Measurements from ENCODE around the gene ABI3BP. TPM values are rescaled to one million over a fixed set of nuclear protein-coding genes. Genes with fewer than 3 reads are reported as not detected.

The ABI3BP gene
- polyA plus RNA-seq, 3 donors = not detected

DNA sequence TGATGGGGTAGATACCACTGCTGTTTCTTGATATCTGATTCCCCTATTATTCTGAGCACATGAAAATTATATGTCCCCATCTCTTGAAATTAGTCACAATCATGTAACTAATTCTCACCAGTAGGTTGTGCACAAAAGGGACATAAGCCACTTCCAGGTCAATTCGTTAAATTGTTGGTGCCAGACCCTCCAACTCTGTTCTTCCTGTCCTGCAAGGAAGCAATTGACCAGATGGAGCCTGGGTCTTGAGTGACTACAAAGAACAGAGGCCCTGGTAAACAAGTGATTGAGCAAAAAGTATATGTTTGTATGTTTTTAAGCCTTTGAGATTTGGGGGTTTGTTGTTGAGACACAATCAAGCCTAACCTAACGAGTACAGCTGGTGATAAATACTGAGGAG, 36.9 kb downstream of the ABI3BP start:
- no peak overlapping the region for H3K4me3 Mint-ChIP-seq
- Histone ChIP-seq H4K20me1 (ENCODE audit: insufficient read depth, low read length) (no peaks in the 10 kb centered on the region), H3K79me2 (ENCODE audit: insufficient read depth, low read length) (no peaks in the 10 kb centered on the region), H3K4me3 (replicated peaks in 1 of 3; ENCODE audit: low read depth in 2 of 3, low read length in 3 of 3) (no peak overlapping the region), H3K36me3 (replicated peaks in 1 of 2; ENCODE audit: control insufficient read depth in 1 of 2, insufficient read depth in 2 of 2, low read length in 2 of 2) (no peaks in the 10 kb centered on the region), H3K9ac (ENCODE audit: insufficient read depth, low read length, poor library complexity, severe bottlenecking) (no peak overlapping the region), H3K9me3 (replicated peaks in 1 of 2; ENCODE audit: control insufficient read depth in 1 of 2, insufficient read depth in 1 of 2, low read length in 2 of 2) (peaks cover 0 to 7% of the 10 kb centered on the region in 2 donors), H3K27ac (ENCODE audit: low read depth in 1 of 2, low read length in 2 of 2) (no peak overlapping the region), H3K4me2 (replicated peaks; ENCODE audit: extremely low read depth, low read length, poor library complexity, severe bottlenecking) (no peak overlapping the region), H2AFZ (ENCODE audit: insufficient read depth, low read depth, low read length, poor library complexity, severe bottlenecking) (no peak overlapping the region), H3K27me3 (ENCODE audit: control insufficient read depth in 2 of 2, insufficient read depth in 2 of 2, low read length in 2 of 2) (no peaks in the 10 kb centered on the region), H3K4me1 (ENCODE audit: control insufficient read depth in 1 of 2, insufficient read depth in 2 of 2, low read length in 2 of 2) (no peaks in the 10 kb centered on the region)
- H3K9me3 Mint-ChIP-seq = peaks cover 2 to 14% (median 7%) of the 10 kb centered on the region in 7 donors
- DNase-seq = no peak
- intact Hi-C loops (cut with micrococcal nuclease) = no loop called here
- 86% methylated on average over 2 of the region's 2 CpGs for WGBS (ENCODE audit: insufficient coverage)
- TF ChIP-seq, protein P1, sequence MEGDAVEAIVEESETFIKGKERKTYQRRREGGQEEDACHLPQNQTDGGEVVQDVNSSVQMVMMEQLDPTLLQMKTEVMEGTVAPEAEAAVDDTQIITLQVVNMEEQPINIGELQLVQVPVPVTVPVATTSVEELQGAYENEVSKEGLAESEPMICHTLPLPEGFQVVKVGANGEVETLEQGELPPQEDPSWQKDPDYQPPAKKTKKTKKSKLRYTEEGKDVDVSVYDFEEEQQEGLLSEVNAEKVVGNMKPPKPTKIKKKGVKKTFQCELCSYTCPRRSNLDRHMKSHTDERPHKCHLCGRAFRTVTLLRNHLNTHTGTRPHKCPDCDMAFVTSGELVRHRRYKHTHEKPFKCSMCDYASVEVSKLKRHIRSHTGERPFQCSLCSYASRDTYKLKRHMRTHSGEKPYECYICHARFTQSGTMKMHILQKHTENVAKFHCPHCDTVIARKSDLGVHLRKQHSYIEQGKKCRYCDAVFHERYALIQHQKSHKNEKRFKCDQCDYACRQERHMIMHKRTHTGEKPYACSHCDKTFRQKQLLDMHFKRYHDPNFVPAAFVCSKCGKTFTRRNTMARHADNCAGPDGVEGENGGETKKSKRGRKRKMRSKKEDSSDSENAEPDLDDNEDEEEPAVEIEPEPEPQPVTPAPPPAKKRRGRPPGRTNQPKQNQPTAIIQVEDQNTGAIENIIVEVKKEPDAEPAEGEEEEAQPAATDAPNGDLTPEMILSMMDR (IDR thresholded peaks at IDR 0.05) = no peak
- H3K36me3 Mint-ChIP-seq = no peaks in the 10 kb centered on the region
- no peak overlapping the region for H3K27ac Mint-ChIP-seq
- H3K4me1 Mint-ChIP-seq = no peaks in the 10 kb centered on the region
- H3K27me3 Mint-ChIP-seq (ENCODE audit: low read depth in 3 of 3) = no peaks in the 10 kb centered on the region

DNA sequence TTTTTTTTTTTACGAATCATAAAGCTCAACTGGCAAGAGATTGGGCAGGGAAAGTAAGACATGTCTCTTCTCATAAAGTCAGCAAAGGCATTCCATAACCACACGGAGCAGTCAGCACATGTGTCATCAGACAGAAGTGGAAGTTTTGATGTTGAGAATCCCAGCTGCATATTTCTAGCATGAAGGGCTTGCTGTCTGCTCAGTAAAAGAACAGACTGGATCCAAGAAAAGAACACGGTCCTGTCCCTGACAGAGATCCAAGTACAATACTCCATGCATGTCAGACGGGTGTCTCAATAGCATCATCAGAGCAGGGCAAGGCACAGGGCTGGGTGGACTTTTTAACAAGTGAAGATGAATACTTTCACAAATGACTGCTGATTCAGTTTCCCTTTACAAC, 38.2 kb downstream of the ABI3BP start:
- intact Hi-C loops (cut with micrococcal nuclease) = no loop called here
- peaks cover 0 to 7% of the 10 kb centered on the region in 2 donors for H3K9me3 ChIP-seq (replicated peaks in 1 of 2; ENCODE audit: control insufficient read depth in 1 of 2, insufficient read depth in 1 of 2, low read length in 2 of 2)
- TF ChIP-seq, protein P1 (IDR thresholded peaks at IDR 0.05) = no peak
- H3K79me2 ChIP-seq (ENCODE audit: insufficient read depth, low read length) = no peaks in the 10 kb centered on the region
- no peaks in the 10 kb centered on the region for H3K4me1 ChIP-seq (ENCODE audit: control insufficient read depth in 1 of 2, insufficient read depth in 2 of 2, low read length in 2 of 2)
- no peak overlapping the region for H2AFZ ChIP-seq (ENCODE audit: insufficient read depth, low read depth, low read length, poor library complexity, severe bottlenecking)
- DNase-seq = no peak
- H3K4me2 ChIP-seq (replicated peaks; ENCODE audit: extremely low read depth, low read length, poor library complexity, severe bottlenecking) = no peak overlapping the region
- H3K36me3 Mint-ChIP-seq = no peaks in the 10 kb centered on the region
- H3K4me3 ChIP-seq (replicated peaks in 1 of 3; ENCODE audit: low read depth in 2 of 3, low read length in 3 of 3) = no peak overlapping the region
- no peaks in the 10 kb centered on the region for H3K4me1 Mint-ChIP-seq
- WGBS (ENCODE audit: insufficient coverage) = no CpG with 5 or more reads among the region's 4 CpGs
- H3K9me3 Mint-ChIP-seq = peaks cover 2 to 12% (median 5%) of the 10 kb centered on the region in 7 donors
- no peak overlapping the region for H3K27ac Mint-ChIP-seq
- H3K36me3 ChIP-seq (replicated peaks in 1 of 2; ENCODE audit: control insufficient read depth in 1 of 2, insufficient read depth in 2 of 2, low read length in 2 of 2) = no peaks in the 10 kb centered on the region
- no peak overlapping the region for H3K27ac ChIP-seq (ENCODE audit: low read depth in 1 of 2, low read length in 2 of 2)
- no peaks in the 10 kb centered on the region for H3K27me3 Mint-ChIP-seq (ENCODE audit: low read depth in 3 of 3)
- H3K4me3 Mint-ChIP-seq = no peak overlapping the region
- H4K20me1 ChIP-seq (ENCODE audit: insufficient read depth, low read length) = no peaks in the 10 kb centered on the region
- no peaks in the 10 kb centered on the region for H3K27me3 ChIP-seq (ENCODE audit: control insufficient read depth in 2 of 2, insufficient read depth in 2 of 2, low read length in 2 of 2)
- no peak overlapping the region for H3K9ac ChIP-seq (ENCODE audit: insufficient read depth, low read length, poor library complexity, severe bottlenecking)

All from CD14-positive monocyte (primary cell).